ENCODE measurements around the gene SFSWAP.

The SFSWAP gene

GRCh38 chr12:131799195-131799594 is 88.3 kb downstream of the SFSWAP start:
- Histone ChIP-seq H3K9ac (no peak overlapping the region), H3K4me3 (ENCODE audit: low read depth, low read length) (no peak overlapping the region), H3K27me3 (ENCODE audit: control insufficient read depth, insufficient read depth, low read length) (no peaks in the 10 kb centered on the region), H3K79me2 (no peaks in the 10 kb centered on the region), H3K4me1 (peaks cover 3% of the 10 kb centered on the region), H2AFZ (no peak overlapping the region), H3K27ac (no peak overlapping the region), H3K36me3 (ENCODE audit: control insufficient read depth, insufficient read depth, low read length) (no peaks in the 10 kb centered on the region), H3K9me3 (ENCODE audit: control insufficient read depth, low read length) (no peaks in the 10 kb centered on the region), H3K4me2 (ENCODE audit: low read length) (no peak overlapping the region)
- no peak for TF ChIP-seq CTCF (IDR thresholded peaks at IDR 0.05)

DNA sequence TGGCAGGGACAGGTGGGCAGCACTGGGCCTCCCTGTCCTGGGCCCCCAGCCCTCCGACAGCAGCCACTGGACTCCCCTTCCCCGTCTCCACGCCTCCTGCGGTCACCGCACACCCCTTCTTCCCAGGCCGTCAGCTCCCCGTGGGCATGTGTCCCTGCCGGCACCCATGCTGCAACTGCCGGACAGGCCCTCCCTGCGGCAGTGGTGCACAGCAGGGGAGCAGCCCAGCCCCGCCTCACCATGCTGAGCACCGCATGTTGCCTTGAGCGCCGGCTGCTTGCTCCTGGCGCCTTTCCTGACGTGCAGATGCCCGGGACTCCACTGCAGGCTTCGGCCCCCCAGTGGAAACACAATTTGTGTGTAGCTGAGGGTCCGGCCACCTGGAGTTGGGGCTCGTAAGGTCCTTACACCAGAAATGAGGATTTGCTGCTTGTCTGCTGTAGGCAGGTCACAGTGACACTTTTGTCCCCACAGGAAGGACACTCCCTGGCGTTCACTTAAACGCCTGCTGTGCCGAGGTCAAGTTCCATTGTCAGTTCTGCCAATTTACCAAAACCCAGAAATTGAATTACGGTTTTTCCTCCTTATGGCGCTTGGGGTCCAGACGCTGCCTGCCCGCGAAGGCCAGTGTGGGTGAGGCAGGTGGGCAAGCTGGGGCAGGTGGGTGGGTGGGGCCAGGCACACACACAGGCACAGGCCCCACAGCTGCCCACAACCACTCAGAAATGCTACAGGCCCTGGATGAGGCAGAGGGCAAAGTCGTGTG is 89.1 kb downstream of the SFSWAP start:
- H3K36me3 ChIP-seq (ENCODE audit: control insufficient read depth, insufficient read depth, low read length): no peaks in the 10 kb centered on the region
- no peak overlapping the region for H3K4me2 ChIP-seq (ENCODE audit: low read length)
- H3K4me1 ChIP-seq: peaks cover 3% of the 10 kb centered on the region
- no peaks in the 10 kb centered on the region for H3K27me3 ChIP-seq (ENCODE audit: control insufficient read depth, insufficient read depth, low read length)
- H2AFZ ChIP-seq: no peak overlapping the region
- no peaks in the 10 kb centered on the region for H3K79me2 ChIP-seq
- H3K4me3 ChIP-seq (ENCODE audit: low read depth, low read length): no peak overlapping the region
- no peak overlapping the region for H3K9ac ChIP-seq
- no peak overlapping the region for H3K27ac ChIP-seq
- TF ChIP-seq CTCF (IDR thresholded peaks at IDR 0.05): no peak
- no peaks in the 10 kb centered on the region for H3K9me3 ChIP-seq (ENCODE audit: control insufficient read depth, low read length)

GRCh38 chr12:131800594-131801135 is 89.8 kb downstream of the SFSWAP start:
- Histone ChIP-seq H3K4me3 (ENCODE audit: low read depth, low read length) (no peak overlapping the region), H3K36me3 (ENCODE audit: control insufficient read depth, insufficient read depth, low read length) (no peaks in the 10 kb centered on the region), H3K79me2 (no peaks in the 10 kb centered on the region), H3K9me3 (ENCODE audit: control insufficient read depth, low read length) (no peaks in the 10 kb centered on the region), H3K9ac (no peak overlapping the region), H2AFZ (no peak overlapping the region), H3K27me3 (ENCODE audit: control insufficient read depth, insufficient read depth, low read length) (no peaks in the 10 kb centered on the region), H3K4me1 (peaks cover 3% of the 10 kb centered on the region), H3K4me2 (ENCODE audit: low read length) (no peak overlapping the region), H3K27ac (no peak overlapping the region)
- no peak for TF ChIP-seq CTCF (IDR thresholded peaks at IDR 0.05)

- H3K27me3 ChIP-seq (ENCODE audit: control insufficient read depth, insufficient read depth, low read length): no peaks in the 10 kb centered on the region
- no peak overlapping the region for H2AFZ ChIP-seq
- H3K36me3 ChIP-seq (ENCODE audit: control insufficient read depth, insufficient read depth, low read length): no peaks in the 10 kb centered on the region
- H3K9ac ChIP-seq: no peak overlapping the region
- no peaks in the 10 kb centered on the region for H3K9me3 ChIP-seq (ENCODE audit: control insufficient read depth, low read length)
- no peak for TF ChIP-seq CTCF (IDR thresholded peaks at IDR 0.05)
- H3K79me2 ChIP-seq: no peaks in the 10 kb centered on the region
- peaks cover 3% of the 10 kb centered on the region for H3K4me1 ChIP-seq
- no peak overlapping the region for H3K27ac ChIP-seq
- H3K4me2 ChIP-seq (ENCODE audit: low read length): no peak overlapping the region
- no peak overlapping the region for H3K4me3 ChIP-seq (ENCODE audit: low read depth, low read length)
These were observed 90.5 kb downstream of the SFSWAP start for GRCh38 chr12:131801254-131801866.
